ENCODE results near the gene RHBDL3. TPM values are rescaled to one million over a fixed set of nuclear protein-coding genes. Genes with fewer than 3 reads are reported as not detected.

The RHBDL3 gene, protein sequence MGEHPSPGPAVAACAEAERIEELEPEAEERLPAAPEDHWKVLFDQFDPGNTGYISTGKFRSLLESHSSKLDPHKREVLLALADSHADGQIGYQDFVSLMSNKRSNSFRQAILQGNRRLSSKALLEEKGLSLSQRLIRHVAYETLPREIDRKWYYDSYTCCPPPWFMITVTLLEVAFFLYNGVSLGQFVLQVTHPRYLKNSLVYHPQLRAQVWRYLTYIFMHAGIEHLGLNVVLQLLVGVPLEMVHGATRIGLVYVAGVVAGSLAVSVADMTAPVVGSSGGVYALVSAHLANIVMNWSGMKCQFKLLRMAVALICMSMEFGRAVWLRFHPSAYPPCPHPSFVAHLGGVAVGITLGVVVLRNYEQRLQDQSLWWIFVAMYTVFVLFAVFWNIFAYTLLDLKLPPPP
- total RNA-seq = 0.50 and 0.82 TPM in 2 replicates
- long read RNA-seq, partial matches to known transcripts = 0 of 1 reads
- long read RNA-seq, other reads (novel, unspliced or antisense) = 1 of 1 reads

DNA sequence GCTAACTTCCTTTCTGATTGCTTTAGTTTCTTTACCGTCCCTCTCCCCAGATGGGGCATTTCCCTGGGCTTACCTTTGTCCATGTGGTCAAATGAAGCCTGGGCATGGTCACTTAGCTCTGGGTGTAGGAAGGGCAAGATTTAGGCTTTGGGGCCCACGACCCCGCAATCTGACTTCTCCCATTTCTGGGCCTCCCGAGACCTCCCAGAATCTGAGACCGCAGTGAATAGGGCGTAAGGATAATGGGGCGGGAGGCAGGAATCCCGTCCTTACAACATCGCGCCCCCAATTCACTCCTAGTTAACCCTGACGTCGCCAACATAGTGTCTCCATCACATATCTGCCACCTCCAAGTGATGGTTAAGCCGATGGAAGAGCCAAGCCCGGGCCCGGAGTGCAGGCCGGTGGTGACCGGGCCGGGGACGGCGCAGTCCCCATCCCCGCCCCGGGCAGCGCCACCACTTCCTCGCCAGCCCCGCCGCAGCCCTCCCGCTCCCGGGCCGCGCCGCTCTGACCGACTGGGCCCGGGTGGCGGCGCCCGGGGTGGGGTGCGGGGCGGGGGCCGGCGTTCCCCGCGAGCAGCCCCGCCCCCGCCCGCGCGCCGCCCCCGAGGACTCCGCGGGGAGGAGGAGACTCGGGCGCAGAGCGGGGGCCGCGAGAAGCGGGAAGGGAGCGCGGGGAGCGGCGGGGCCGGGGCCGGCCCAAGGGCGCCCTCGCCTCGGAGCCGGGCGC is at the start of gene RHBDL3:
Gene RHBDL3 (plus strand): TSS at position 641 of the 732 bp plus-strand sequence. CDS start 358 bp downstream, outside the sequence.
- Mint-ChIP-seq H3K4me1 (ENCODE audit: low read depth) (peaks cover 13% of the 10 kb centered on the region), H3K4me3 (ENCODE audit: low read depth) (peak within 1 kb of the TSS; percentile 75), H3K27ac (no peak within 1 kb of the TSS), H3K27me3 (peaks cover 81% of the 10 kb centered on the region), H3K36me3 (ENCODE audit: insufficient read depth) (no peaks in the 10 kb centered on the region), H3K9me3 (ENCODE audit: low read depth) (no peaks in the 10 kb centered on the region)
- TF ChIP-seq, protein P1, sequence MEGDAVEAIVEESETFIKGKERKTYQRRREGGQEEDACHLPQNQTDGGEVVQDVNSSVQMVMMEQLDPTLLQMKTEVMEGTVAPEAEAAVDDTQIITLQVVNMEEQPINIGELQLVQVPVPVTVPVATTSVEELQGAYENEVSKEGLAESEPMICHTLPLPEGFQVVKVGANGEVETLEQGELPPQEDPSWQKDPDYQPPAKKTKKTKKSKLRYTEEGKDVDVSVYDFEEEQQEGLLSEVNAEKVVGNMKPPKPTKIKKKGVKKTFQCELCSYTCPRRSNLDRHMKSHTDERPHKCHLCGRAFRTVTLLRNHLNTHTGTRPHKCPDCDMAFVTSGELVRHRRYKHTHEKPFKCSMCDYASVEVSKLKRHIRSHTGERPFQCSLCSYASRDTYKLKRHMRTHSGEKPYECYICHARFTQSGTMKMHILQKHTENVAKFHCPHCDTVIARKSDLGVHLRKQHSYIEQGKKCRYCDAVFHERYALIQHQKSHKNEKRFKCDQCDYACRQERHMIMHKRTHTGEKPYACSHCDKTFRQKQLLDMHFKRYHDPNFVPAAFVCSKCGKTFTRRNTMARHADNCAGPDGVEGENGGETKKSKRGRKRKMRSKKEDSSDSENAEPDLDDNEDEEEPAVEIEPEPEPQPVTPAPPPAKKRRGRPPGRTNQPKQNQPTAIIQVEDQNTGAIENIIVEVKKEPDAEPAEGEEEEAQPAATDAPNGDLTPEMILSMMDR (IDR thresholded peaks at IDR 0.05; ENCODE audit: unreplicated experiment) = no peak
- no peak for DNase-seq (ENCODE audit: low spot score, unreplicated experiment)

DNA sequence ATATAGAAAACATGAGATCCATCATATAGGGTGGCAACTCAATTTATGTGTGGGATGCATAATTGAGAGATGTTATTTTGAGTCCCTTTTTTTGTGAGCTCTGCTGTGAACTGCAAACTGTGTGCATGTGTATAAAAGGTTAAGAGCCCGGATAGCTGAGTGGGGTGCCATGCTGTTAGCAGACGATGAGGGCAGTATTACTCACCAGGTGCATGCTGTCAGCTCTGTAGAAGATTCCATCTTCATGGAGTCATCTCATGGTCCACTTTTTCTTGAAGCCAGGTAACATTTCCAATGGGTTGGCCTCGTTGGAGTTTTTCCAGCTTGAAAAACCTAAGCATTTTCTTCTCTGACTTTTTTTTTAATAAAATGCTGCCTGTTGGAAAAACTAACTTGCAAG is 43.0 kb upstream of the RHBDL3 start:
- TF ChIP-seq, protein P1 (IDR thresholded peaks at IDR 0.05; ENCODE audit: unreplicated experiment) = no peak

DNA sequence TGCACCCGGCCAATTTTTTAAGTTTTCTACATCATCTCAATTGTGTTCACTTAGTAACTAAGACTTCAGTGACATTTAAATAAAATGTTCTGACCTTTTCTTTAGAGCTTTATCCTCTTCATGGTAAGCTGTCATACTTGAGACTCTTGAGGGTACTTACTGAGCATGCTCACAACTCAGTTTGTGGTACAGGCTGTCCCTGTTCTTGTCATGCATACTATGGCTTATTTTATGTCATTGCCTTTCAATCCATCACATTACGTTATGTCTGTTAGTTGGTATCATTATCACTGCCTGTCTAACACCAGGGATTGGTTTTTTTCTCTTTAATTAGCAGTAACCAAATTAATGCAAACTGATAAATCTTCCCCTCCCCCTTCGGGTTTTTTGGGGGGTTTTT is 41.9 kb upstream of the RHBDL3 start:
- Mint-ChIP-seq H3K36me3 (ENCODE audit: insufficient read depth) (peaks cover 3% of the 10 kb centered on the region), H3K4me1 (ENCODE audit: low read depth) (no peaks in the 10 kb centered on the region), H3K4me3 (ENCODE audit: low read depth) (no peak overlapping the region), H3K9me3 (ENCODE audit: low read depth) (no peaks in the 10 kb centered on the region), H3K27me3 (no peaks in the 10 kb centered on the region), H3K27ac (no peak overlapping the region)
- TF ChIP-seq, protein P1 (IDR thresholded peaks at IDR 0.05; ENCODE audit: unreplicated experiment) = no peak
- no peak for DNase-seq (ENCODE audit: low spot score, unreplicated experiment)

More for the DNA sequence above, 43.0 kb upstream of the RHBDL3 start:
- Mint-ChIP-seq H3K4me3 (ENCODE audit: low read depth) (no peak overlapping the region), H3K27me3 (no peaks in the 10 kb centered on the region), H3K36me3 (ENCODE audit: insufficient read depth) (peaks cover 3% of the 10 kb centered on the region), H3K9me3 (ENCODE audit: low read depth) (no peaks in the 10 kb centered on the region), H3K27ac (no peak overlapping the region), H3K4me1 (ENCODE audit: low read depth) (no peaks in the 10 kb centered on the region)
- no peak for DNase-seq (ENCODE audit: low spot score, unreplicated experiment)

DNA sequence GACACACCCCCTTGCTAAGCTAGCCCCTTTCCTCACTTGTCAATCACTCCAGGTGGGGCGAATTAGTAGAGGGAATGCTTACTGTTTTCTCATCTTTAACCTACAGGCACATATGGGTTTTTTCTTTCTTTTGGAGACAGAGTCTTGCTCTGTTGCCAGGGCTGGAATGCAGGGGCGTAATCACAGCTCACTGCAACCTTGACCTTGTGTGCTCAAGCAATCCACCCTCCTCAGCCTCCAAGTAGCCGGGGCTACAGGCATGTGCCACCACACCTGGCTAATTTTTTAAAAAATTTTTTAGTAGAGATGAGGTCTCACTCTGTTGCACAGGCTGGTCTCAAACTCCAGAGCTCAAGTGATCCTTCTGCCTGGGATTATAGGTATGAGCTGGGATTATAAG is 38.7 kb upstream of the RHBDL3 start:
- no peaks in the 10 kb centered on the region for H3K27me3 Mint-ChIP-seq
- peaks cover 3% of the 10 kb centered on the region for H3K36me3 Mint-ChIP-seq (ENCODE audit: insufficient read depth)
- no peaks in the 10 kb centered on the region for H3K9me3 Mint-ChIP-seq (ENCODE audit: low read depth)
- H3K27ac Mint-ChIP-seq = no peak overlapping the region
- H3K4me1 Mint-ChIP-seq (ENCODE audit: low read depth) = no peaks in the 10 kb centered on the region
- H3K4me3 Mint-ChIP-seq (ENCODE audit: low read depth) = no peak overlapping the region
- no peak for DNase-seq (ENCODE audit: low spot score, unreplicated experiment)
- TF ChIP-seq, protein P1 (IDR thresholded peaks at IDR 0.05; ENCODE audit: unreplicated experiment) = no peak

DNA sequence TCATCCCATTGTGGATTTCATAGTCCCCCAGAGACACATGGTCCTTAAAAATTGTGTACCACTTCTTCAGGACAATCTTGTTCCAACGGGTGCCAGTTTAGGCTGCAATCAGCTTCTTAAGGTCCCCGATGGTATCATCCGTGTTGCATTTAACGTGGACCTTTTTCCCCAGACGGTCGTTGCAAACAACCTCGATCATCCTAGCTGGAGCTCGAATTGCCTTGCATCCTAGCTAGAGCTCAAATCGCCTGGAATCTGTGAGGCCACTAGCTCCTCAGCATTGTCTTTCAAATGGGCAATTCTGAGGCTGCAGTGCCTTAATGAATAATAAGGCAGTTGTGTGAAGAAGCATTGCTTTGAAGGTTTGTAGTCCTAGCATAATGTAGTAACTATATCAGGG is 37.7 kb upstream of the RHBDL3 start:
- TF ChIP-seq, protein P1 (IDR thresholded peaks at IDR 0.05; ENCODE audit: unreplicated experiment) = no peak
- Mint-ChIP-seq H3K27ac (no peak overlapping the region), H3K9me3 (ENCODE audit: low read depth) (no peaks in the 10 kb centered on the region), H3K27me3 (no peaks in the 10 kb centered on the region), H3K4me1 (ENCODE audit: low read depth) (no peaks in the 10 kb centered on the region), H3K4me3 (ENCODE audit: low read depth) (no peak overlapping the region), H3K36me3 (ENCODE audit: insufficient read depth) (peaks cover 3% of the 10 kb centered on the region)
- no peak for DNase-seq (ENCODE audit: low spot score, unreplicated experiment)

Data from progenitor cell of endocrine pancreas (in vitro differentiated cells).